DND-41 (cell line): Measurements from ENCODE around the gene VSNL1.

Source experiments
- ATAC-seq: fragments of 200-7000 bp; cut with Tn5 transposase; 3 replicates; pipeline ENCODE4 v1.9.1; 2021; ENCODE audit warnings: low read depth; ENCODE audit not compliant: insufficient read depth
- DNase-seq: peaks from one replicate; pipeline ENCODE4 v3.0.0-alpha.2; 2020
- H2AFZ ChIP-seq: 2 replicates; pipeline ENCODE4 v1.6.0; 2012; ENCODE audit warnings: low read depth, low read length
- H3K27ac ChIP-seq: 2 replicates; pipeline ENCODE4 v1.5.1; 2012; ENCODE audit warnings: low read length, inconsistent platforms
- H3K27me3 ChIP-seq: fragments of 200-600 bp; sonication (generic); 2 replicates; pipeline ENCODE4 v1.6.0; 2012; ENCODE audit warnings: low read length, mild to moderate bottlenecking, inconsistent platforms; ENCODE audit not compliant: insufficient read depth, poor library complexity
- H3K36me3 ChIP-seq: 2 replicates; pipeline ENCODE4 v1.5.1; 2012; ENCODE audit warnings: low read length, inconsistent platforms; ENCODE audit not compliant: insufficient read depth
- H3K4me1 ChIP-seq: 2 replicates; pipeline ENCODE4 v1.5.1; 2012; ENCODE audit warnings: mild to moderate bottlenecking, low read length; ENCODE audit not compliant: insufficient read depth
- H3K4me2 ChIP-seq: 2 replicates; pipeline ENCODE4 v1.6.0; 2012; ENCODE audit warnings: mild to moderate bottlenecking, moderate library complexity, low read length, inconsistent platforms; ENCODE audit not compliant: insufficient read depth
- H3K4me3 ChIP-seq, 2 experiments: fragments of 200-600 bp in 1 of 2; shearing (Covaris generic) in 1 of 2; 2 replicates each; pipeline ENCODE4 v1.5.1; 2012 to 2016; ENCODE audit warnings: inconsistent platforms in 2 of 2, low read length in 2 of 2, mild to moderate bottlenecking in 2 of 2, low read depth in 1 of 2, moderate library complexity in 1 of 2
- H3K79me2 ChIP-seq: 2 replicates; pipeline ENCODE4 v1.6.0; 2012; ENCODE audit warnings: low read length, inconsistent platforms; ENCODE audit not compliant: insufficient read depth
- H3K9ac ChIP-seq: 2 replicates; pipeline ENCODE4 v1.6.0; 2012; ENCODE audit warnings: low read depth, mild to moderate bottlenecking, inconsistent platforms, low read length, moderate library complexity
- H3K9me3 ChIP-seq: 2 replicates; pipeline ENCODE4 v1.5.1; 2012; ENCODE audit warnings: low read length, moderate library complexity, mild to moderate bottlenecking, inconsistent platforms; ENCODE audit not compliant: insufficient read depth, severe bottlenecking
- H4K20me1 ChIP-seq: 2 replicates; pipeline ENCODE4 v1.6.0; 2012; ENCODE audit warnings: low read length; ENCODE audit not compliant: insufficient read depth
- EZH2 ChIP-seq: IDR thresholded peaks from 3 replicates; pipeline ENCODE4 v1.6.1; 2012; ENCODE audit warnings: borderline replicate concordance, low read depth, mild to moderate bottlenecking, moderate library complexity, low read length, inconsistent platforms; ENCODE audit not compliant: severe bottlenecking
- TF ChIP-seq, protein P1 (sequence below): IDR thresholded peaks from 2 replicates; pipeline ENCODE4 v1.5.1; 2012; ENCODE audit warnings: borderline replicate concordance, low read length, moderate library complexity, mild to moderate bottlenecking; ENCODE audit not compliant: poor library complexity, severe bottlenecking; ENCODE audit errors: extremely low read depth

VSNL1 gene

DNA sequence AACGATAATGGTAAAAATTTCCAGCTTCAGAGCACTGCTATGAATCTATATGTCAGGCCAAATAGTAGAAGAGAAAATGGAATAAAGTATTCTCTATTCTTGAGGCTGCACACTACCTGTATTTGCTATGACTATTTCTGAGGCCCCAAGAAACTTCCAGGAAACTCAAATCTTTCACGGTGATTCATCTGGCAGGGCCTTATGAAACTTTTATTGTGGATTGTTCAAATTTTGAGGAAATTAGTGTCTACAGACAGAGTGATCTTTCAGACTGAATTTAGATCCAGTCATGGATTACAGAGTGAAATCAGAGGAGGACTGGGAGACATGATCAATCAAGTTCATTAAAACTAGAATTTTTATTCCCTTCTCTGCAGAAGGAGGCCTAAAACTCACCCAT, 4.1 kb upstream of the VSNL1 start:
- no peaks in the 10 kb centered on the region for H3K36me3 ChIP-seq
- H3K9ac ChIP-seq, result no peak overlapping the region
- H3K4me1 ChIP-seq, result no peaks in the 10 kb centered on the region
- no peak overlapping the region for H3K4me3 ChIP-seq
- H3K79me2 ChIP-seq, result no peaks in the 10 kb centered on the region
- no peak overlapping the region for H3K4me2 ChIP-seq
- TF ChIP-seq, protein P1, sequence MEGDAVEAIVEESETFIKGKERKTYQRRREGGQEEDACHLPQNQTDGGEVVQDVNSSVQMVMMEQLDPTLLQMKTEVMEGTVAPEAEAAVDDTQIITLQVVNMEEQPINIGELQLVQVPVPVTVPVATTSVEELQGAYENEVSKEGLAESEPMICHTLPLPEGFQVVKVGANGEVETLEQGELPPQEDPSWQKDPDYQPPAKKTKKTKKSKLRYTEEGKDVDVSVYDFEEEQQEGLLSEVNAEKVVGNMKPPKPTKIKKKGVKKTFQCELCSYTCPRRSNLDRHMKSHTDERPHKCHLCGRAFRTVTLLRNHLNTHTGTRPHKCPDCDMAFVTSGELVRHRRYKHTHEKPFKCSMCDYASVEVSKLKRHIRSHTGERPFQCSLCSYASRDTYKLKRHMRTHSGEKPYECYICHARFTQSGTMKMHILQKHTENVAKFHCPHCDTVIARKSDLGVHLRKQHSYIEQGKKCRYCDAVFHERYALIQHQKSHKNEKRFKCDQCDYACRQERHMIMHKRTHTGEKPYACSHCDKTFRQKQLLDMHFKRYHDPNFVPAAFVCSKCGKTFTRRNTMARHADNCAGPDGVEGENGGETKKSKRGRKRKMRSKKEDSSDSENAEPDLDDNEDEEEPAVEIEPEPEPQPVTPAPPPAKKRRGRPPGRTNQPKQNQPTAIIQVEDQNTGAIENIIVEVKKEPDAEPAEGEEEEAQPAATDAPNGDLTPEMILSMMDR, result no peak
- no peak for TF ChIP-seq EZH2
- no peak overlapping the region for H3K27ac ChIP-seq
- H3K9me3 ChIP-seq, result peaks cover 2% of the 10 kb centered on the region
- no peaks in the 10 kb centered on the region for H4K20me1 ChIP-seq
- DNase-seq (no peak), ATAC-seq (no peak)
- no peak overlapping the region for H2AFZ ChIP-seq
- no peaks in the 10 kb centered on the region for H3K27me3 ChIP-seq

DNA sequence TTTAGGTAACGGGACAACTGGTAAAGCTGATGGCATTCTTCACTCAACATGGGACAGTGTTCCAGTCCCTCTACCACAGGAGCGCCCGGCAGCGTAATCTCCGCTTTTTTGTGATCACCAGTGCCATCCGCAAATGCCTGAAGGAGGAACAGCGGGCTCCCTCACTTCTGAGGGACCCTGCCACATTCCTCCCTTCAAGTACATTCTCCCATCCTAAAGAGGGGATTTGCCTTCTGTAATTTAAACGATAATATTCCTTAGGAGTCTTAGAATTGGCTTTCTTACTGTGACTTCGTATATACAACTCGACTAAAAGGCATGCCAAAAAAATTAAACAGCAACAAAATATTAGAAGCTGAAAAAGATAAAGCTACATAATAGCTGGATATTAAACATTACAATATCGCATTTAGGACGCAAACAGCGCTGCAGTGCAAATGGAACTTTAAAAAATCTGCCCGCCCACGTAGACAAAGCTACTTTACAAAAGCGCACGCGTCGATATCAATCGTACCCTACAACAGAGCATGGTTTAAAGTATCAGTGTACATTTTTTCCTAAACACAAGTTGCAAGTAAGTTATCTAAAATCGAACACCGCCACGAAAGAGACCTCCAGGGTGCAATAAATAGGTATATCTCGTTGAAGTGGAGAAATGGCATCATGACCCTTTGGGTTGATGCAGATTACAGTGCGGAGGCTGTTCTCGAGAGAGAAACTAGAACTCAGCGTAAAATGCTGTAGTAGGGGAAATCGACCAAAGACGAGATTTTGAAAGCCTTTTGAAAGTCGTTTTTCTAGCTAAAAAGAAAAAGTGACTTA, 2.3 kb upstream of the VSNL1 start:
- H2AFZ ChIP-seq, result no peak overlapping the region
- no peaks in the 10 kb centered on the region for H4K20me1 ChIP-seq
- H3K79me2 ChIP-seq, result no peaks in the 10 kb centered on the region
- no peaks in the 10 kb centered on the region for H3K4me1 ChIP-seq
- no peak overlapping the region for H3K27ac ChIP-seq
- no peak for ATAC-seq
- H3K9ac ChIP-seq, result no peak overlapping the region
- no peak for TF ChIP-seq EZH2
- TF ChIP-seq, protein P1, result no peak
- peaks cover 2% of the 10 kb centered on the region for H3K9me3 ChIP-seq
- DNase-seq, result no peak
- no peak overlapping the region for H3K4me2 ChIP-seq
- H3K27me3 ChIP-seq, result no peaks in the 10 kb centered on the region
- H3K36me3 ChIP-seq, result no peaks in the 10 kb centered on the region
- no peak overlapping the region for H3K4me3 ChIP-seq

DNA sequence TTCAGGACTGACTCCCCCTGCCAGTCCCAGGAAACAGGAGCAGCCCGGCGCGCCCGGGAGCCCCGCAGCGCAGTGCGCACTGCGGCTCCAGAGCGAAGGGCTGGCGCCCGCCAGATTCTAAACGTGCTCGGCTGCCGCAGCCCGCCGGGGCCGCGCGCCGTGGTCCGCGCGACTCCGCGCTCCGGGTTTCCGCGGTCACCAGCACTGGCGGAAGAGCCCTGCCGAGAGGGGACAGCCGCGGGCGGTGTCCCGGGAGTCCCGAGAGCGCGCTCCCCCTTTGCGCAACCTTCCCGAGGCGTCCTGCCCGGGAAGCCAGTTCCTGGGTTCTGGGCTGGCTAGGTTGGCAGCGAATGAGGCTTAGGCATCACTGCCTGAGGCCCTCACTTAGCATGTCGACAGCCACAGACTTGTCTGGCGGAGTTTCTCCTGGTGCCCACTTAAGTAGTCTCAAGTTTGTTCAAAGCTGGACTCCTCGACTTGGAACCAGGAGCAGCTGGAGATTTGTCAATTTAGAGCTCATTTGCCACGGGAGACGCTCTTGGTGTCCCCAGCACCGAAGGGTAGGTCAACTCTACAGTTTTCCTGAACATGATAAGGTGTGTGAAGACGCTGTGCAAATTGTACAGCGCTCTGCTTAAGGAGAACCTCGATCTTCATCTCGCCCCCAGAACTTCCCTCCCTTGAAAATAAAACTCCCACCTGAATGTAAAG, 1.5 kb upstream of the VSNL1 start:
- TF ChIP-seq, protein P1, result no peak
- TF ChIP-seq EZH2, result no peak
- Histone ChIP-seq H3K9ac (no peak overlapping the region), H3K4me1 (no peaks in the 10 kb centered on the region), H3K79me2 (no peaks in the 10 kb centered on the region), H3K27me3 (no peaks in the 10 kb centered on the region), H3K9me3 (peaks cover 2% of the 10 kb centered on the region), H3K27ac (no peak overlapping the region), H4K20me1 (no peaks in the 10 kb centered on the region), H3K4me2 (no peak overlapping the region), H3K36me3 (no peaks in the 10 kb centered on the region), H3K4me3 (no peak overlapping the region), H2AFZ (no peak overlapping the region)
- DNase-seq, result no peak
- no peak for ATAC-seq
